Measurements from ENCODE around the gene SH2D3C.
A peak's percentile ranks its signal among the peaks of the same experiment; 100 is the strongest.
"Not testable (repeated sequence)": the region's sequence is repeated elsewhere in the genome, so short reads cannot be mapped to it uniquely, and the experiment has no call there.

The SH2D3C gene

DNA sequence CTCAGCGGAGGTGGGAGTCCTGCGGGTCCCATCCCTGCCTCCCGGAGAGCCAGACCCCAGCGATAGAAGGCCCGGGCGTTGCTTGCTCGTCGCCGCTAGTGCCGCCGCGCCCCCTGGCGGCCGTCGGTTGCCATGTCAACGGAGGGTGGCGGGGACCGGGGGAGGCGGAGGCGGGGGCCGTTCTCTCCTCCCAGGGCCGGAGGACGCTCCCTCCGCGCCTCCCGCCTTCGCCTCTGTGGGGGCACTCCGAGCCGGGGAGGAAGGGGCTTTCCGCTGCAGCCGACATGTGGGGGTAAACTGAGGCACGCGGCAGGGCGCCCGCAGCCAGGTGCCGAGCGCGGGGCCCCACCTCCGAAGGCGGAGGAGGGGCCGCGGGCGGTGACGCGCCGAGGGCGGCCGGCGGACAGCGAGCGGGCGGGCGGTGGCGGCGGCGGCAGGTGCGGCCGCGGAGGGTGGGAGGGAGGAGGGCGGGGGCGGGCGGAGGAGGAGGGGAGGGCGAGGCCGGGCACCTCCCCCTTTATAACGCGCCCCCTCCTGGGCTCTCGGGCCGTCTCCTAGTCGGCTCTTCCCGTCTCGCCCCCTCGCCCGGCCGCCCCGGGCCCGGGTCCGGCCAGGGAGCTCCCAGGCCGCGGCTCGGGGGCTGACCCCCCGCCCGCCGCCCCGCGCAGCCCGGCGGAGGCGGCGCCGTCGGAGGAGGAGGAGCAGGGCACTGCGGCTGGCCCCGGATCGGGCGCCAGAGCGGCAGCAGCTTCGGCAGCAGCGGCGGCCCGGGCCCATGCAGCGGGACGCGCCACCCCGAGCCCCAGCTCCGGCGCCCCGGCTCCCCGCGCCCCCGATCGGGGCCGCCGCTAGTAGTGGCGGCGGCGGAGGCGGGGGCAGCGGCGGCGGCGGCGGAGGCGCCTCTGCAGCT lies 6.8 kb upstream of the SH2D3C start:
- peak; percentile 88 for DNase-seq (ENCODE audit: low read depth)

DNA sequence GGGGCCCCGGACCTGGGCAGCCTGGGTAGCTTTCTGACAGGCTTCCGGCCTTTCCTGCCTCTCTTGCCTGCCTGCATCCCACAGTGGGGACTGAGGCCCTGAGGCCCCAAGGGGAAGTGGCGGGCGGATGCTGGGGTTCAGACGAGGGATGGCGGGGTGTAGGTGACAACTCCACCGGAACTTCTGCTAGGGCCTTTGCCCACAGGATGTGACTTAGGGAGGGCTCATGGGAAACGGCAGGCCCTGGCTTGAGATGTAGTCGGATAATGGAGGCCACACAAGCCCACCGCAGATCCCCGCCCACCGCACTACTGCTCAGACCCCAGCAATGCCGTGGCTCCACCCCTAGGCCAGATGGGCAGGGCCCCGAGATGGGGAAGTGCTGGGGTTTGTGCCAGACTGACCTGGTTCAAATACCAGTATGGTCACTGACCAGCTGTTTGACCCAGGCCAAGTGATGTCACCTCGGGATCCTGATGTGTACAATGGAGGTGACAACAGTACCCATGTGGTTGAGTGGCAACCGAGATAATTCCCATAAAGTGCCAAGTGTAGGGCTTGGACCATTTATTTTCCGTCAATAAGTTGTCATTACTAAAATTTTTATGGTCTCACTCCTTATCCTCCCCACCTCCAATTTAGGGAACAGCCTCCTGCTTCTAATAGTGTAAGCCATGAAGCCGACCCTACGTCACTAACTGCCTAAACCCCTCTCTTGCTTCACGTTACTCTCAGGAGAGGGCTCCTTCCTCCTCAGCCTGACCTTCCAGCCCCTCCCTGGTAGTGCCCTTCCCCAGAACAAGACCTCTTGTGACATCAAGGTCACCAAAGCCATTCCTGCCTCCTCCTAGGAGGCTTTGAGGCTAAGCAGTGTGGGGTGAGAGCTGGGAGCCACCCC lies 4.9 kb upstream of the SH2D3C start:
- peak; percentile 67 for DNase-seq (ENCODE audit: low read depth)

DNA sequence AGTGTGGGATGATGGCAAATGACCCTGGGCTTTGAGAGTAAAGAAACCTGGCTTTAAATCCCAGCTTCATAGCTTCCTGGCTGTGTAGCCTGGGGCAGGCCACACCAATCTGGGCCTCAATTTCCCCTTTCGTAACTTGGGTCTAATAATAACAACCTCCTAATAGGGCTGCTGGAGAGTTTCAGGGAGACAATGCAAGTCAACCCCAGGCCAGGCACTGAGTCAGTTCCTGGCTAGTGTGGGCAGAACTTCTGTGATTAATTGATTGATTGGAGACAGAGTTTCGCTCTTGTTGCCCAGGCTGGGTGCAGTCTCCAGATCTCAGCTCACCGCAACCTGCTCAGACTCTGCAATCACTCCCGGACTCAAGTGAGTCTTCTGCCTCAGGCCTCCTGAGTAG lies 3.3 kb upstream of the SH2D3C start:
- DNase-seq (ENCODE audit: low read depth): no peak

DNA sequence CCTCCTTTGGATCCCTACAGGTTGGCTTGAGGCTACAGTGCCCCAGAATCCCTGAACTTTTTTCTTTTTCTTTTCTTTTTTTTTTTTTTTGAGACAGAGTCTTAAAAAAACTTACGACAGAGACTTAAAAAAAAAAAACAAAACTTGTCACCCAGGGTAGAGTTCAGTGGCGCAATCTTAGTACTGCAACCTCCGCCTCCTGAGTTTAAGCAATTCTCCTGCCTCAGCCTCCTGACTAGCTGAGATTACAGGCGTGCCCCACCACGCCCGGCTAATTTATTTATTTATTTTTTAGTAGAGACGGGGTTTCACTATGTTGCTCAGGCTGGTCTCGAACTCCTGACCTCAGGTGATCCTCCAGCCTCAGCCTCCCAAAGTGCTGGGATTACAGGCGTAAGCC lies 2.4 kb upstream of the SH2D3C start:
- DNase-seq (ENCODE audit: low read depth): not testable (repeated sequence)

DNA sequence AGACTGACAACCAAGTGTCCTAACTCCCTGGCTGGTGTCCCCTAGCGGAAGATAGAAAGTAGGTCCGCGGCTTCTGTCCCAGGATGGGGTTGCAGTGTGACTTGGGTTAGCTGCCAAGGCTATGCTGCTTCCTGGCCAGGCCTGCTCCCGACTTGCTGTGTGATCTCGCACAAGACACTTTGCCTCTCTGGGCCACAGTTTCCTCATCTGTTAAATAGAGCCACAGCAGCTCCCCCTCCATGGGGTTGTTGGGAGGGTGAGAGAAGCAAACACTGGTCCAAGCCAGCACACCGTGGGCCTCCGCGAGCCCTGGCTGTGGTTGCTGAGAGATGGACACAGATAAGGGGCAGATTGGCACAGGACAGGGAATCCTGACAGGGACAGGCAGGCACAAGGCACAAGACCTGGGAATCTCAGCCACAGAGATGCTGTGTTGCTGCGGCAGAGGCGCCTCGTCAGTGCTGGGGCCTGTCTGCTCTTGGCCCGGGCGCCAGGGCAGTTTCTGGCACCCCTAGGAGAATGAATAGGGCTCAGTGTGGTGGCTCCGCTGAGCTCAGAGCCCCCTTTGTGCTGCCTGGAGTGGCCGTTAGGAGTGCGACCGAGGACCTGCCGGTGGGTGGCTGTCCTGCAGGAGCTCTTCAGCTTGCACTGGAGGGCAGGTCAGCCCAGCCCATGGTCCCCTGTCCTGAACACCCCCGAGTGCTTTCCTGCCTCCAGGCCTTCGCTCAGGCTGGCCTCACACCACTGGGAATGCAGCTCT lies 1.8 kb upstream of the SH2D3C start:
- DNase-seq (ENCODE audit: low read depth): no peak

DNA sequence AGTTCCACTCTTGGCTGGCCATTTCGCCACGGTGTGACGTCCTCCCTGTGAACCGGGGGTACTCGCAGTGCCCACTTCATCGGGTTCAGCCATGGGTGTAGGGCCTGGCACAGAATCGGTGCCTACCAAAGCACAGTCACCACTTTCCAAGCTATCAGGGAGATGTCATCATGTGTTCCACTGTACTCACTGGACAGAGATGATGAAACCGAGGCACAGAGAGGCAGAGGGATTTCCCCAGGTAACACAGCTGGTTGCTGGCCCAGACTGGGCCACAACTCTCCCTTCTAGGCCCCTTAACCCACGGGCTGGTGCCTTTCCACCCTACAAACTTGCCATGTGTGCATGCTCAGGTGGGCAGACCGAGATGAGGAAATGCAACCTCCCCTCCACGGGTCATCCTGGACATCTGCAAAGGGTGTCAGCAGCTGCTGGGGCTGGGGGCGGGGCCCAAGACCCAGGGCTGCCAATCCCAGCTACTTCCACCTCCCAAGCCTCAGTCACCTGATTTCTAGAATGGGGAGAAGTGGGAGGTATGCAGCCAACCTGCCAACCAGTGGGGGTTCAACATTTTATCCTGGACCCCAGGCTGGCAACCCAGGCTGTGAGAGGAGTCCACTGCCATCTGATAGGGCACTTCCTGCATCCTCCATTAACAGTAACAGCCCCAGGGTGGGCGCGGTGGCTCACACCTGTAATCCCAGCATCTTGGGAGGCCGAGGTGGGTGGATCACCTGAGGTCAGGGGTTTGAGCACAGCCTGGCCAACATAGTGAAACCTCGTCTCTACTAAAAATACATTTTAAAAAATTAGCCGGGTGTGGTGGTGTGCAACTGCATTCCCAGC lies 893 bp upstream of the SH2D3C start:
- no peak for DNase-seq (ENCODE audit: low read depth)

DNA sequence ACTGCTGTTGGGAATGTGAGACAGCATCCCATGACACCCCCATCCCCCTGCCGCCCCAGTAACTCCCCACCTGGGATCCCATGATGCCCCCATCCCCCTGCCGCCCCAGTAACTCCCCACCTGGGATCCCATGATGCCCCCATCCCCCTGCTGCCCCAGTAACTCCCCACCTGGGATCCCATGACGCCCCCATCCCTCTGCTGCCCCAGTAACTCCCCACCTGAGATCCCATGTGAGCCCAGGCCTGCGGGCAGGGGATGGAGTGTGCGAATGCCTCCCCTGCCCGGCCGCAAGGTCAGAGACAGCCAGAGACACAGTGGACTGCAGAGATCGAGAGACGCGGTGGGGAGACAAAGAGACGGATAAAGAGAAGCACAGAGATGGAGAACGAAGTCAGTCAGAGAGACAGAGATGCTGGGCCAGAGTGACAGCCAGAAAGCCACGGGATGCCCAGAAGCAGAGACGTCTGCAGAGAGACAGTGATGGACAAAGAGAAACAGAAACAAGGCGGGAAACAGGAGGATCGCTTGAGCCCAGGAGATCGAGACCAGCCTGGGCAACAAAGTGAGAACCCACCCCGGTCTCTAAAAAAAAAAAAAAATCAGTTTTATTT lies 992 bp downstream of the SH2D3C start:
- no peak for DNase-seq (ENCODE audit: low read depth)

DNA sequence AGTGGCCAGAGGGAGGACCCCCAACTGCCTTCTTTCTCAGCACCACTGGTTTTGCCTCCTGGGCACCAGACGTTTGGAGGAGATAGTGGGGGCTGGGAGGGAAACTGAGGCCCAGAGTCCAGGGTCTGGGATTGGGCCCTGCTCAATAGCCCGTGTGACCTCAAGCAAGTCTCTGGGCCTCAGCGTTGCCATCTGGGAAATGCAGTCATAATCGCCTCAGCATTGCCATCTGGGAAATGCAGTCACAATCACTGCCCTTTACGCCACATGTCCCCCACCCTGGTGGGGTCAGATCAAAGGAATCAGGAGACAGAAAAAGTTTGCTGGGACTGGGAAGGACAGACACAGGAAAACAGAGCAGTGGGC lies 1.6 kb downstream of the SH2D3C start:
- no peak for DNase-seq (ENCODE audit: low read depth)

DNA sequence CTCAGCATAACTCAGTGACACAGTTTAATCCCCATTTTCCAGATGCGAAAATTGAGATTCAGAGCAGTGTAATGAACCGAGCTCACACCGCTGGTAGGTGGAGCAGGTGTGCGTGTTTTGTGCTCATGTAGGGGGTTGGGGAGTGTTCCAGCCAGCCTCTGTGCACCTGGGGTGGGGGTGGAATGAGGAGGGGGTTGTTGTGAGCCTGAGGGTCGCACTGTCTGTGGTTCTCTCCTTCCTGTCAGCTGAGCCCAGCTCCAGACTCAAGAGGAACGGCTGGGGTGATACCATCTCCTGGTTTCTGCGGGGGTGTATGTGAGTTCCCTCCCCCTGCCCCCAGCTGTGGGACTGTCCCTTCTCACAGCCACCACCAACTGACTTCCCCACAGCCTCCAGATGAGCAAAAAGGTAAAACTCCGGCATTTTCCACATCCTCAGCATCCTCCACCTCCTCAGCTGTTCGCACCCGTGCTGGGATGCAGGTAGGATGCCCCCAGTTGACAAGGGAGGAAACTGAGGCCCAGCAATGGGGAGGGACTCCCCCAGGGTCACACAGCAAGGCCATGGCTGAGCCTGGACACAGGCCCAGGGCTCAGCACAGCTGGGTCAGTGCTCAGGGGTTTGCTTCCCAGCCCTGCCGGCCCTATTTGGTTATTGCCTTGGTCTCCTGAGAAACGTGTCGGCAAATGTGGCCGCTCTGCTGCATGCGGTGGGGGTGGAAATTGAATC lies 2.1 kb downstream of the SH2D3C start:
- DNase-seq (ENCODE audit: low read depth): peak; percentile 65

DNA sequence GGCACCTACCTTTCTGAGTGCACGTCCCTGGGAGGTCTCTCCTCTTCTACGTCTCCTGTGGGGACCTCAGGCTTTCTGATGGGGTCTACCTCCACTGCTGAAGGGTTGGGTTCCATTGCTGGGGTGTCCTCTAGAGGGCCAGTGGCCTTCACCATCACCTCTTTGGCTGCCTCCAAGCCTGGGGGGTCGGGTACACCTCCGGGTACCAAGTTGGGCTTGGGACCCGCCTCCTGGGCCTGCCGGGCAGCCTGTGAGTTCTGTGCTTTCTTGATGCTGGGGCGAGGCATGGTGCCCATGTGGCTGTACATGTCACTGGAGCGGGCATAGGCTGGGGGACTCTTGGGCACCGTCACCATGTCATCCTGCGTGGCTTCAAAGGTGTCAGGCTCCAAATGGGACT lies 4.5 kb downstream of the SH2D3C start:
- DNase-seq (ENCODE audit: low read depth): no peak

DNA sequence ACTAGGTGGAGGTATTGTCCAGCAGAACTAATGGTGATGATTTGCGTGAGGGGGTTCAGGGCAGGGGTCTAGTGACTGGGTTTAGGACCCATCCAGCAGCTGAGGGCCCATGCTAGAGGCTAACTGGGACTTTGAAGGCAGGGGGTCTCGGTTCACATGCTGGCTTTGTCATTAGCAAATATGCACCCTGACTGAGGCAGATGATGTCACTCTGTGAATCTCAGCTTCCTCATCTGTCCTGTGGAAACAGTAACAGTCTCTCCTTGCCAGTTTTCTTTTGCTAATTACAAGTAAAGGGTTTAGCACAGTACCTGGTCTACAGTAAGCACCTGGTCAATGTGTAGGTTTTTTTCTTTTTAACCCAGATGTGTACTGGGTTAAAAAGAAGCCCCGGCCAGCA lies 5.2 kb downstream of the SH2D3C start:
- DNase-seq (ENCODE audit: low read depth): no peak

DNA sequence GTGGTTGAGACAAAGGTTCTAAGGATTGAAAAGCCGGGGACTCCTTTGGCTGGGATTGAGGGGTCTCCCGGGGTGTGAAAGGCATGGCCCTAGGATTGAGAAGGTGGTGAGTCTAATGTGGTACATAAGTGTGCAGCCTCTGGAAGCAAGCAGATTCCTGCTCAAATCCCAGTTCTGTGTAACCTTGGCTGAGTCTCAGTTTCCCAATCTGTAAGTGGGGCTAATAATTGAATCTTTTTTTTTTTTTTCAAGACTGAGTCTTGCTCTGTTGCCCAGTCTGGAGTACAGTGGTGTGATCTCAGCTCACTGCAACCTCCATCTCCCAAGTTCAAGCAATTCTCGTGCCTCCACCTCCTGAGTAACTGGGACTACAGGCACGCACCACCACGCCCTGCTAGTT lies 5.9 kb downstream of the SH2D3C start:
- DNase-seq (ENCODE audit: low read depth): no peak

DNA sequence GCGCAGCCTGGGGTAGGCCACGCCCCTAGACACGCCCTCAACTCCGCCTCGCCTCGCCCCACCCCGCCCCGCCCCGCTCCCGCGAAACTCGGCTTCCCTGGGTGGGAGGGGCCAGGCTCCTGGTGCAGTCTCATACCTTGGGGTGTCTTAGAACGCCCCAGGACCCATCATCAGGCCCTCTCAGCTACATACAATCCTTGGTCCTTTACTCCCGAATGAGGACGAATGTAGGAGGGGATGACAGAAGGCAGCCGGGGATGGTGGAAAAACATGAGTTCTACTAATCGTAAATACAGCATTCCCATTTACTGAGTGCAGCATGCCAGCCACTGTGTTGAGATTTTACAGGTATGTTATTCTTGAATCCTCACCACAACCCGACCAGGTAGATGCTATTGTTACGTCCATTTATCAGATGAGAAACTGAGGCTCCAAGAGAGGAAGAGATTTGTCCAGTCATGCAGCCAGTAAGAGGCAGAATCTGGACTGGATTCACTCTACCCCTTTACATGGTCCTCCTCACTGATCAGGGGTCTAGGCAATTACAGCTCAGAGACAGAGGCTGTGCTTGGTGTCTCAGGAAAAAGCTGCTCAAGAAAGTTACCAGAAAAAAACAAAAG lies 6.8 kb downstream of the SH2D3C start:
- no peak for DNase-seq (ENCODE audit: low read depth)

DNA sequence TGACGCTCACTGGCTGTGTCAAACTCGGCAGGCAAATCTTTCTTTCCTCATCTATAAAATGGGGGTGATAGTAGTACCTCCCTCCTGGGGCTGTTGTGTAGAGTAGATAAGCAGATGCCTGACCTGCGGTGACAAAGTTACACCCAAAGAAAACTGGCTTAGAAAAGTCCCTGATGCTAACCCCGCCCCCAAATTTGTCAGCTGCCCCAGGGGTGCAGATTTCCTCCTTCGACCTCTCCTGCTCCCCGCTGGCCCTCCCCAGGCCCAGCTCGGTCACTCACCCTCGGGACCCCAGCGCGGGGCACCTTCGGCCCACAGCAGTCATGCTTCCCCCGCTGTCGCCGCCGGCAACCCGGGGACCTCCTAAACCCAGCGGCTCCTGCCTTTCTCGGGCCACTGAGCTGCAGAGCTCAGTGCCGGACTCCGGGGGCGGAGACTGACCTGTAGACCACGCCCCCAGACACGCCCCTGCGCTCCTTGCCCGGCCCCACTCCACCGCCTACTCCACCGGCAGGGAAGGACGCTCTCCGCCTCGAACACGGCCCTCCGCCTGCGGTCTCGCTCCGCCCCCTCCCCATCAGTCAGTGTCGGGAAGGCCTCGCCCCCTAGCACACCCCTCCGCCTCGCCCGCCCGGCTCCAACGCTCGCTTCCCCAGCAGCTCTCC lies 7.4 kb downstream of the SH2D3C start:
- DNase-seq (ENCODE audit: low read depth): peak; percentile 92

DNA sequence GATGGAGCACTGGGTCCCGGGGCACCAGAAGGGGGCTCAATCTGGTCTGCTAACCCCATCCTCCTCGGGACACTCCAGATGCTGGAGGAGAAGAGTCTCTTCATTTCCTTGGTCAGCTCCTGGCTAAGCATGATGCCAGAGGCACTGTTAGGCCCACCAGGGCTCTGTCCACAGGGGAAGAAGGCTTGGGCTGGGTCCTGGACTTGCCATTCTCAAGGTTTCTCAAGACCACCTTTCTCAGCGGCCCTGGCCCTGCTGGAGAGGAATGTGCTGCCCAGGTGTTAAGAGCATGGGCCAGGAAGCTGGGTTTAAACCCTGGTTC lies 7.9 kb downstream of the SH2D3C start:
- DNase-seq (ENCODE audit: low read depth): no peak

DNA sequence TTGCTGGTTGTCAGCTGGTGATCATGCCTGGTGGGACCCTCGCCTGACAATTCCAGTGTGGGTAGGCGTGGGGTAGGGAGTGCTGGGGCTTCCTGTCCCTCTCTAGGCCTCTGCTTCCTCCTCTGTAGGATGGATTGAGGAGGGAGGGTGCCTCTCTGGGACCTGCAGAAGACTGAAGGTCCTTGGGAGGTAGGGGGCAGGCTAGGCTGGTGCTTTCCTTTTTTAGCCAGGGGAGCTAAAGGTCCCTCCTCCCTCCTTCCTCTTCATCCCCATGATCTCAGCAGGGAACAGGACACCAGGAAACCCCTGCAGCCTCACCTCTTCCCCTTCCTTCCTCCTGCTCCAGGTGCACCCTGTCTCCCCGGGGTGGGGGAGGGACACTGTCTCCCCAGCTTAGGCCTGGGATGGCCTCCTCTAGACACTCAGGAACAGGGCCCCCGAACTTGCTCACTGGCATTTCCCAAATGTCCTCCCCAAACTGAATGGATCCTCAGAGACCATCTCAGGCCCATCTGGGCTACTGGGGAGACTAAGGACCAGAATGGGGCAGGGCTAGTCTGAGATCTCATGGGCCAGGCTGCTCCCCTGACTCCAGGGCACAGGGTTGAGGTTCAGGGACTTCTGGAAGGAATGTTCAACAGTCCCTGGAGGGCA lies 8.4 kb downstream of the SH2D3C start:
- no peak for DNase-seq (ENCODE audit: low read depth)

DNA sequence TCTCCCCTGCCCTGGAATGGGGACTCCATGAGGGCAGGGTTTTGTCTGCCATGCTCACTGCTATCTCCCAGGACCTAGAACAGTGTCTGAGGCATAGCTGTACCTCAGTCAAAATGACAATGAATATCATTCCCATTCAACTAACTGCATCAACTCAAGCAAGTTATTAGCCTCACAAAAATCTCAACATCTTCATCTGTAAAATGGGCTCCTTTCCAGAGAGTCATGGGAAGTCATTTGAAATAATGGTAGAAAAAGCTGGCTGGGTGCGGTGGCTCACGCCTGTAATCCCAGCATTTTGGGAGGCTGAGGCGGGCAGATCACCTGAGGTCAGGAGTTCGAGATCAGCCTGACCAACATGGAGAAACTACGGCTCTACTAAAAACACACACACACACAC lies 9.4 kb downstream of the SH2D3C start:
- DNase-seq (ENCODE audit: low read depth): no peak

DNA sequence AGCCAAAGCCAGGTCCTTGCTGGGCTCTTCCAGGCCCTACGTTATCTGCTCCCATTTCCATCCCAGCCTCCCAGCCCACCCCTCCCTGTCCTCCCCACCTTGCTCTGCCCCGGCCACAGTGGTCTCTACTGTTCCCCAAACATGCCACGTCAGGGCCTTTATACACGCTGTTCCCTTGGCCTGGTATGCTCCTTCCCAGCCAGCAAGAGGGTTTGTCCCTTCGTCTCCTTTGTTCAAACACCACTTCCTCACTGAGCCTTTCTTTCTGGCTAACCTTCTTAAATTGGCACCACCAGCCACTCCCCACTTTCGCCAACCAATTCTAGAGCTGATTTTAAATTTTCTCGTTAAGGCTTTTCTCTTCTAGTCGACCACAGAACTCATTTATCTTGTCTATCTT lies 9.8 kb downstream of the SH2D3C start:
- DNase-seq (ENCODE audit: low read depth): no peak

DNA sequence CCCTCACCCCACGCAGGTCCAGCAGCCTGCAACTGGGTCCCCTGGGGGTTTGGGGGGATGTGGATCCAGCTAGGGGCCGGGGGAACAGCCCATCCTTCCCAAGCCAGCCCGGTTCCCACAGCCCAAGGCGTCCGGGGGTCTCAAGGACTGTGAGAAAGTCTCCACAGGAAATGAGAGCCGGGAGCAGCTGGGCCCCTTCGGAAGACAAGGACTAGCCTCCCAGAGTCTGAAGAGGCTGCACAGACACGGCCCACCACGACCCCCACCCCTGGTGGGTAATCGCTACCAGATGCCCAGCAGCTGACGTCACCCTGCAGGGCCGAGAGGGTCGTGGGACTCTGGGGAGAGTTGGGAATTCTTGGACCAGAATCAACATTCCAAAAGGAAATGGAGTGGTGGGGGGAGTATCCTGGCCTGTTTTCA lies 10.5 kb downstream of the SH2D3C start:
- DNase-seq (ENCODE audit: low read depth): no peak
